PFSK-1 (cell line): ENCODE measurements around the gene GALR2.

ENCODE experiments used
- POLR2AphosphoS5 ChIP-seq: IDR thresholded peaks from 2 replicates; pipeline ENCODE4 v1.6.1; 2012; ENCODE audit warnings: low read depth, mild to moderate bottlenecking, control low read depth, low read length, moderate library complexity
- SIN3A ChIP-seq: IDR thresholded peaks from 2 replicates; pipeline ENCODE4 v1.6.1; 2012; ENCODE audit warnings: mild to moderate bottlenecking, low read length, moderate library complexity, borderline replicate concordance; ENCODE audit not compliant: insufficient read depth
- TAF1 ChIP-seq: IDR thresholded peaks from 2 replicates; pipeline ENCODE4 v1.6.1; 2012; ENCODE audit warnings: low read length, control low read depth, borderline replicate concordance; ENCODE audit not compliant: insufficient read depth
- TF ChIP-seq, protein P1 (sequence below), 2 experiments: IDR thresholded peaks; 2 replicates each; pipeline versions ENCODE4 v1.6.1 to v1.8.0; 2011 to 2012; ENCODE audit warnings: low read depth in 2 of 2, low read length in 2 of 2, control low read depth in 1 of 2, inconsistent platforms in 1 of 2, mild to moderate bottlenecking in 1 of 2, moderate library complexity in 1 of 2; ENCODE audit not compliant: insufficient read depth in 1 of 2

GRCh38 chr17:76097716-76098295 lies 23.2 kb downstream of the GALR2 start:
- TF ChIP-seq POLR2AphosphoS5: no peak
- TF ChIP-seq, protein P1, sequence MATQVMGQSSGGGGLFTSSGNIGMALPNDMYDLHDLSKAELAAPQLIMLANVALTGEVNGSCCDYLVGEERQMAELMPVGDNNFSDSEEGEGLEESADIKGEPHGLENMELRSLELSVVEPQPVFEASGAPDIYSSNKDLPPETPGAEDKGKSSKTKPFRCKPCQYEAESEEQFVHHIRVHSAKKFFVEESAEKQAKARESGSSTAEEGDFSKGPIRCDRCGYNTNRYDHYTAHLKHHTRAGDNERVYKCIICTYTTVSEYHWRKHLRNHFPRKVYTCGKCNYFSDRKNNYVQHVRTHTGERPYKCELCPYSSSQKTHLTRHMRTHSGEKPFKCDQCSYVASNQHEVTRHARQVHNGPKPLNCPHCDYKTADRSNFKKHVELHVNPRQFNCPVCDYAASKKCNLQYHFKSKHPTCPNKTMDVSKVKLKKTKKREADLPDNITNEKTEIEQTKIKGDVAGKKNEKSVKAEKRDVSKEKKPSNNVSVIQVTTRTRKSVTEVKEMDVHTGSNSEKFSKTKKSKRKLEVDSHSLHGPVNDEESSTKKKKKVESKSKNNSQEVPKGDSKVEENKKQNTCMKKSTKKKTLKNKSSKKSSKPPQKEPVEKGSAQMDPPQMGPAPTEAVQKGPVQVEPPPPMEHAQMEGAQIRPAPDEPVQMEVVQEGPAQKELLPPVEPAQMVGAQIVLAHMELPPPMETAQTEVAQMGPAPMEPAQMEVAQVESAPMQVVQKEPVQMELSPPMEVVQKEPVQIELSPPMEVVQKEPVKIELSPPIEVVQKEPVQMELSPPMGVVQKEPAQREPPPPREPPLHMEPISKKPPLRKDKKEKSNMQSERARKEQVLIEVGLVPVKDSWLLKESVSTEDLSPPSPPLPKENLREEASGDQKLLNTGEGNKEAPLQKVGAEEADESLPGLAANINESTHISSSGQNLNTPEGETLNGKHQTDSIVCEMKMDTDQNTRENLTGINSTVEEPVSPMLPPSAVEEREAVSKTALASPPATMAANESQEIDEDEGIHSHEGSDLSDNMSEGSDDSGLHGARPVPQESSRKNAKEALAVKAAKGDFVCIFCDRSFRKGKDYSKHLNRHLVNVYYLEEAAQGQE (IDR thresholded peaks at IDR 0.05; ENCODE audit: insufficient read depth in 1 of 2, low read depth in 2 of 2, low read length in 2 of 2): no peak
- TF ChIP-seq TAF1: no peak
- no peak for TF ChIP-seq SIN3A
